Measurements from ENCODE around the gene MACROD2. TPM values are rescaled to one million over a fixed set of nuclear protein-coding genes. Genes with fewer than 3 reads are reported as not detected.

The MACROD2 gene
- total and polyA plus RNA-seq, 2 donors (not counting 1 experiment from before 2014, with no cell fraction given): 5.3 to 6.7 TPM

- Mint-ChIP-seq H3K27ac (no peak overlapping the region), H3K4me1 (no peaks in the 10 kb centered on the region), H3K27me3 (no peaks in the 10 kb centered on the region), H3K9me3 (ENCODE audit: insufficient read depth) (no peaks in the 10 kb centered on the region), H3K4me3 (no peak overlapping the region)
- DNase-seq: no peak
- Histone ChIP-seq H3K9me3 (ENCODE audit: control extremely low read depth in 1 of 3, control insufficient read depth in 2 of 3, insufficient read depth in 1 of 3, low read length in 2 of 3) (no peaks in the 10 kb centered on the region), H3K9ac (ENCODE audit: low read length) (no peak overlapping the region), H3K4me2 (replicated peaks; ENCODE audit: low read depth, low read length, poor library complexity, severe bottlenecking) (no peak overlapping the region), H3K27ac (ENCODE audit: low read length in 2 of 2) (no peak overlapping the region), H3K4me3 (ENCODE audit: control extremely low read depth in 1 of 5, extremely low read depth in 1 of 5, insufficient read depth in 1 of 5, low read depth in 2 of 5, low read length in 4 of 5) (no peak overlapping the region), H3K27me3 (replicated peaks in 1 of 4; ENCODE audit: control extremely low read depth in 1 of 4, control insufficient read depth in 3 of 4, insufficient read depth in 4 of 4, low read length in 3 of 4) (no peaks in the 10 kb centered on the region), H3K79me2 (ENCODE audit: control insufficient read depth, insufficient read depth, low read length) (no peaks in the 10 kb centered on the region), H3K36me3 (replicated peaks in 1 of 2; ENCODE audit: control extremely low read depth in 1 of 2, control insufficient read depth in 1 of 2, extremely low read depth in 1 of 2, insufficient read depth in 2 of 2, low read length in 1 of 2) (no peaks in the 10 kb centered on the region), H4K20me1 (ENCODE audit: control insufficient read depth, insufficient read depth, low read length, poor library complexity, severe bottlenecking) (no peaks in the 10 kb centered on the region), H2AFZ (ENCODE audit: insufficient read depth, low read depth, low read length, poor library complexity, severe bottlenecking) (no peak overlapping the region), H3K4me1 (ENCODE audit: control insufficient read depth in 2 of 2, insufficient read depth in 2 of 2, low read length in 2 of 2) (no peaks in the 10 kb centered on the region)
- ChIA-PET CTCF (no interaction called here), POLR2A (no interaction called here)
- no peak for TF ChIP-seq EZH2 (IDR thresholded peaks at IDR 0.05; ENCODE audit: borderline replicate concordance, insufficient read depth, low read depth, low read length, poor library complexity, severe bottlenecking)
- TF ChIP-seq, protein P1, sequence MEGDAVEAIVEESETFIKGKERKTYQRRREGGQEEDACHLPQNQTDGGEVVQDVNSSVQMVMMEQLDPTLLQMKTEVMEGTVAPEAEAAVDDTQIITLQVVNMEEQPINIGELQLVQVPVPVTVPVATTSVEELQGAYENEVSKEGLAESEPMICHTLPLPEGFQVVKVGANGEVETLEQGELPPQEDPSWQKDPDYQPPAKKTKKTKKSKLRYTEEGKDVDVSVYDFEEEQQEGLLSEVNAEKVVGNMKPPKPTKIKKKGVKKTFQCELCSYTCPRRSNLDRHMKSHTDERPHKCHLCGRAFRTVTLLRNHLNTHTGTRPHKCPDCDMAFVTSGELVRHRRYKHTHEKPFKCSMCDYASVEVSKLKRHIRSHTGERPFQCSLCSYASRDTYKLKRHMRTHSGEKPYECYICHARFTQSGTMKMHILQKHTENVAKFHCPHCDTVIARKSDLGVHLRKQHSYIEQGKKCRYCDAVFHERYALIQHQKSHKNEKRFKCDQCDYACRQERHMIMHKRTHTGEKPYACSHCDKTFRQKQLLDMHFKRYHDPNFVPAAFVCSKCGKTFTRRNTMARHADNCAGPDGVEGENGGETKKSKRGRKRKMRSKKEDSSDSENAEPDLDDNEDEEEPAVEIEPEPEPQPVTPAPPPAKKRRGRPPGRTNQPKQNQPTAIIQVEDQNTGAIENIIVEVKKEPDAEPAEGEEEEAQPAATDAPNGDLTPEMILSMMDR (IDR thresholded peaks at IDR 0.05): no peak
- ATAC-seq (ENCODE audit: low read depth): no peak
- 57% methylated on average over 1 of the region's 1 CpG for WGBS (ENCODE audit: insufficient coverage)
- intact Hi-C loops (cut with micrococcal nuclease): no loop called here
These were observed 439.2 kb downstream of the MACROD2 start for GRCh38 chr20:14434384-14435136.

- H3K4me3 Mint-ChIP-seq: no peak overlapping the region
- H3K4me1 Mint-ChIP-seq: no peaks in the 10 kb centered on the region
- no peak overlapping the region for H2AFZ ChIP-seq (ENCODE audit: insufficient read depth, low read depth, low read length, poor library complexity, severe bottlenecking)
- TF ChIP-seq EZH2 (IDR thresholded peaks at IDR 0.05; ENCODE audit: borderline replicate concordance, insufficient read depth, low read depth, low read length, poor library complexity, severe bottlenecking): no peak
- TF ChIP-seq, protein P1 (IDR thresholded peaks at IDR 0.05): no peak
- no peaks in the 10 kb centered on the region for H4K20me1 ChIP-seq (ENCODE audit: control insufficient read depth, insufficient read depth, low read length, poor library complexity, severe bottlenecking)
- 88% methylated on average over 1 of the region's 4 CpGs for WGBS (ENCODE audit: insufficient coverage)
- no peak overlapping the region for H3K27ac ChIP-seq (ENCODE audit: low read length in 2 of 2)
- H3K27me3 ChIP-seq (replicated peaks in 1 of 4; ENCODE audit: control extremely low read depth in 1 of 4, control insufficient read depth in 3 of 4, insufficient read depth in 4 of 4, low read length in 3 of 4): no peaks in the 10 kb centered on the region
- intact Hi-C loops (cut with micrococcal nuclease): no loop called here
- H3K36me3 ChIP-seq (replicated peaks in 1 of 2; ENCODE audit: control extremely low read depth in 1 of 2, control insufficient read depth in 1 of 2, extremely low read depth in 1 of 2, insufficient read depth in 2 of 2, low read length in 1 of 2): no peaks in the 10 kb centered on the region
- H3K9me3 Mint-ChIP-seq (ENCODE audit: insufficient read depth): no peaks in the 10 kb centered on the region
- H3K9ac ChIP-seq (ENCODE audit: low read length): no peak overlapping the region
- ChIA-PET POLR2A (no interaction called here), CTCF (no interaction called here)
- no peaks in the 10 kb centered on the region for H3K79me2 ChIP-seq (ENCODE audit: control insufficient read depth, insufficient read depth, low read length)
- no peak overlapping the region for H3K27ac Mint-ChIP-seq
- DNase-seq (no peak), ATAC-seq (ENCODE audit: low read depth) (no peak)
- no peak overlapping the region for H3K4me2 ChIP-seq (replicated peaks; ENCODE audit: low read depth, low read length, poor library complexity, severe bottlenecking)
- H3K27me3 Mint-ChIP-seq: no peaks in the 10 kb centered on the region
- no peaks in the 10 kb centered on the region for H3K4me1 ChIP-seq (ENCODE audit: control insufficient read depth in 2 of 2, insufficient read depth in 2 of 2, low read length in 2 of 2)
- no peaks in the 10 kb centered on the region for H3K9me3 ChIP-seq (ENCODE audit: control extremely low read depth in 1 of 3, control insufficient read depth in 2 of 3, insufficient read depth in 1 of 3, low read length in 2 of 3)
- no peak overlapping the region for H3K4me3 ChIP-seq (ENCODE audit: control extremely low read depth in 1 of 5, extremely low read depth in 1 of 5, insufficient read depth in 1 of 5, low read depth in 2 of 5, low read length in 4 of 5)
These were observed 445.9 kb downstream of the MACROD2 start for GRCh38 chr20:14441201-14441600.
